ENCODE measurements around the gene CDKL4.
"Not testable (repeated sequence)": the region's sequence is repeated elsewhere in the genome, so short reads cannot be mapped to it uniquely, and the experiment has no call there.

The CDKL4 gene

GRCh38 chr2:39228413-39229209 lies 15.2 kb downstream of the CDKL4 start:
- DNase-seq: no peak

GRCh38 chr2:39227628-39228412 lies 15.9 kb downstream of the CDKL4 start:
- DNase-seq: peak; percentile 67

GRCh38 chr2:39225567-39225966 lies 18.2 kb downstream of the CDKL4 start:
- no peak for DNase-seq

GRCh38 chr2:39223909-39224308 lies 19.9 kb downstream of the CDKL4 start:
- DNase-seq: no peak

- no peak for DNase-seq
Observed at GRCh38 chr2:39221459-39221858, 22.3 kb downstream of the CDKL4 start.

GRCh38 chr2:39220136-39220535 lies 23.6 kb downstream of the CDKL4 start:
- no peak for DNase-seq

GRCh38 chr2:39218391-39218790 lies 25.4 kb downstream of the CDKL4 start:
- no peak for DNase-seq

GRCh38 chr2:39217192-39217550 lies 26.6 kb downstream of the CDKL4 start:
- DNase-seq: no peak

GRCh38 chr2:39216346-39217191 lies 27.2 kb downstream of the CDKL4 start:
- no peak for DNase-seq

GRCh38 chr2:39215545-39215944 lies 28.2 kb downstream of the CDKL4 start:
- DNase-seq: no peak

GRCh38 chr2:39213015-39213414 lies 30.8 kb downstream of the CDKL4 start:
- DNase-seq: no peak

- no peak for DNase-seq
Observed at GRCh38 chr2:39210846-39211245, 32.9 kb downstream of the CDKL4 start.

GRCh38 chr2:39203382-39203781 lies 40.4 kb downstream of the CDKL4 start:
- DNase-seq: no peak

- no peak for DNase-seq
Observed at GRCh38 chr2:39202639-39203369, 41.0 kb downstream of the CDKL4 start.

GRCh38 chr2:39197003-39197402 lies 46.8 kb downstream of the CDKL4 start:
- not testable (repeated sequence) for DNase-seq

GRCh38 chr2:39194686-39195085 lies 49.1 kb downstream of the CDKL4 start:
- DNase-seq: no peak

GRCh38 chr2:39188960-39189494 lies 54.7 kb downstream of the CDKL4 start:
- DNase-seq: no peak

GRCh38 chr2:39183673-39184072 lies 60.1 kb downstream of the CDKL4 start:
- no peak for DNase-seq

GRCh38 chr2:39181297-39181696 lies 62.5 kb downstream of the CDKL4 start:
- no peak for DNase-seq

- no peak for DNase-seq
Observed at GRCh38 chr2:39179974-39180960, 63.5 kb downstream of the CDKL4 start.

GRCh38 chr2:39178756-39179155 lies 65.0 kb downstream of the CDKL4 start:
- DNase-seq: no peak
